ENCODE results near the gene PTPRE.

DNA sequence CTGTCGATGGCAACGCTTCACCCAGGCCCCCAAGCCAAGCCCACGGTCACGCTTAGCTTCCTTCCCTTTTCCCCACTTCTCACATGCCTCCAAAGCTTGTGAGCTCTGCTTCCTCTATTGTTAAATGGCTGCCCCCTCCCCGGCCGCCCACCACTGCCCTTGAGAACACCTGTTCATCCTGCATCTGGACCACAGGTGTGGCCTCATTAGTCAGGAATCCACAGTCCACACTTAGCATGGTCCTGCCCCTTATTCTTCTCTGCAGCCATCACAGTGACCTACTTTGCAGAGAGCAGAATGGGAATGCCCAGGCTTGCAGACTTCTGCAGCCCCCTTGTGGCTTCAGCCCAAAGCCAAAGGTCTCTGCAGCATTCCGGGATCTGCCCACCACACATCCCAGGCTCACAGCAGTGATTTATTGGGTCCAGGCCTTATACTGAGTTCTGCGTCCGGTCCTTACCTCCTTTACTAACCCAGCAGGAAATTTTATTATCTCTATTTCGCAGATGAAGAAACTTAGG, 66.9 kb downstream of the PTPRE start:
- TF ChIP-seq, protein P1, sequence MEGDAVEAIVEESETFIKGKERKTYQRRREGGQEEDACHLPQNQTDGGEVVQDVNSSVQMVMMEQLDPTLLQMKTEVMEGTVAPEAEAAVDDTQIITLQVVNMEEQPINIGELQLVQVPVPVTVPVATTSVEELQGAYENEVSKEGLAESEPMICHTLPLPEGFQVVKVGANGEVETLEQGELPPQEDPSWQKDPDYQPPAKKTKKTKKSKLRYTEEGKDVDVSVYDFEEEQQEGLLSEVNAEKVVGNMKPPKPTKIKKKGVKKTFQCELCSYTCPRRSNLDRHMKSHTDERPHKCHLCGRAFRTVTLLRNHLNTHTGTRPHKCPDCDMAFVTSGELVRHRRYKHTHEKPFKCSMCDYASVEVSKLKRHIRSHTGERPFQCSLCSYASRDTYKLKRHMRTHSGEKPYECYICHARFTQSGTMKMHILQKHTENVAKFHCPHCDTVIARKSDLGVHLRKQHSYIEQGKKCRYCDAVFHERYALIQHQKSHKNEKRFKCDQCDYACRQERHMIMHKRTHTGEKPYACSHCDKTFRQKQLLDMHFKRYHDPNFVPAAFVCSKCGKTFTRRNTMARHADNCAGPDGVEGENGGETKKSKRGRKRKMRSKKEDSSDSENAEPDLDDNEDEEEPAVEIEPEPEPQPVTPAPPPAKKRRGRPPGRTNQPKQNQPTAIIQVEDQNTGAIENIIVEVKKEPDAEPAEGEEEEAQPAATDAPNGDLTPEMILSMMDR (IDR thresholded peaks at IDR 0.05; ENCODE audit: low read depth, low read length, poor library complexity, severe bottlenecking), result no peak
- TF ChIP-seq EZH2phosphoT487 (IDR thresholded peaks at IDR 0.05; ENCODE audit: borderline replicate concordance, low read length), result no peak
